Calu3 (cell line): Measurements from ENCODE around the gene SND1. TPM values are rescaled to one million over a fixed set of nuclear protein-coding genes. Genes with fewer than 3 reads are reported as not detected.
A peak's percentile ranks its signal among the peaks of the same experiment; 100 is the strongest.

Experiments
- BruUV-seq: library from RNA; stranded (reverse); fragments of 400-500 nt; replicated peaks from 2 replicates; lab custom pipeline; 2021; lab: Mats Ljungman, UMichigan
- CTCF ChIA-PET: fragments of 300-600 bp; sonication (Branson Sonifier 250); formaldehyde crosslinking; loops from one replicate; lab custom pipeline; 2022; ENCODE audit warnings: antibody characterized with exemption; lab: Charles Lee
- DNase-seq: peaks from one replicate; pipeline ENCODE4 v3.0.0; 2022
- H3K27ac Mint-ChIP-seq: one replicate; pipeline ENCODE4 v1.8.0; 2022; ENCODE audit warnings: mixed read lengths; ENCODE audit not compliant: unreplicated experiment
- H3K27me3 Mint-ChIP-seq: one replicate; pipeline ENCODE4 v1.8.0; 2022; ENCODE audit warnings: mixed read lengths; ENCODE audit not compliant: unreplicated experiment
- H3K36me3 Mint-ChIP-seq: one replicate; pipeline ENCODE4 v1.8.0; 2022; ENCODE audit warnings: mild to moderate bottlenecking, moderate library complexity, mixed read lengths; ENCODE audit not compliant: insufficient read depth, unreplicated experiment
- H3K4me1 Mint-ChIP-seq: one replicate; pipeline ENCODE4 v1.8.0; 2022; ENCODE audit warnings: mild to moderate bottlenecking, low read depth, mixed read lengths; ENCODE audit not compliant: unreplicated experiment
- H3K4me3 Mint-ChIP-seq: one replicate; pipeline ENCODE4 v1.8.0; 2022; ENCODE audit warnings: mild to moderate bottlenecking, low read depth, moderate library complexity, mixed read lengths; ENCODE audit not compliant: unreplicated experiment
- H3K9me3 Mint-ChIP-seq: one replicate; pipeline ENCODE4 v1.8.0; 2022; ENCODE audit warnings: low read depth, mixed read lengths; ENCODE audit not compliant: unreplicated experiment
- CTCF ChIP-seq: fragments of 200-600 bp; IDR thresholded peaks from one replicate; pipeline ENCODE4 v1.8.0; 2022; ENCODE audit warnings: antibody characterized with exemption; ENCODE audit not compliant: unreplicated experiment
- intact Hi-C: fragments of 100-400 bp; cut with micrococcal nuclease; formaldehyde crosslinking; loops from one replicate; pipeline ENCODE4 v1.10.0; 2022; ENCODE audit not compliant: unreplicated experiment
- total RNA-seq: library from RNA; stranded (reverse); gene quantifications from 2 replicates; pipeline ENCODE4 v1.2.3, GENCODE V29; 2022

SND1 gene
- total RNA-seq, 1 experiment from 2014 or later = 205 TPM

- TF ChIP-seq CTCF = no peak
- H3K4me1 Mint-ChIP-seq = peaks cover 32% of the 10 kb centered on the region
- intact Hi-C loops = no loop called here
- H3K4me3 Mint-ChIP-seq = peak overlapping the region; percentile 3
- CTCF ChIA-PET = no interaction called here
- DNase-seq = no peak
- no peaks in the 10 kb centered on the region for H3K27me3 Mint-ChIP-seq
- H3K27ac Mint-ChIP-seq = peak overlapping the region; percentile 64
- BruUV-seq = no TSS peak
- no peaks in the 10 kb centered on the region for H3K36me3 Mint-ChIP-seq
- no peaks in the 10 kb centered on the region for H3K9me3 Mint-ChIP-seq
Observed at GRCh38 chr7:127769696-127770400, 117.9 kb downstream of the SND1 start.

- no peak for TF ChIP-seq CTCF
- Mint-ChIP-seq H3K36me3 (no peaks in the 10 kb centered on the region), H3K9me3 (no peaks in the 10 kb centered on the region), H3K27ac (no peak overlapping the region), H3K4me1 (peaks cover 35% of the 10 kb centered on the region), H3K27me3 (no peaks in the 10 kb centered on the region), H3K4me3 (no peak overlapping the region)
- no TSS peak for BruUV-seq
- CTCF ChIA-PET = no interaction called here
- no peak for DNase-seq
- intact Hi-C loops = no loop called here
Observed at GRCh38 chr7:127770885-127771284, 118.9 kb downstream of the SND1 start.

GRCh38 chr7:127771707-127772106, 119.7 kb downstream of the SND1 start:
- no peak for TF ChIP-seq CTCF
- Mint-ChIP-seq H3K27ac (no peak overlapping the region), H3K9me3 (no peaks in the 10 kb centered on the region), H3K4me3 (no peak overlapping the region), H3K27me3 (no peaks in the 10 kb centered on the region), H3K4me1 (peaks cover 38% of the 10 kb centered on the region), H3K36me3 (no peaks in the 10 kb centered on the region)
- DNase-seq = no peak
- CTCF ChIA-PET = no interaction called here
- intact Hi-C loops = no loop called here
- no TSS peak for BruUV-seq

- H3K4me3 Mint-ChIP-seq = no peak overlapping the region
- H3K9me3 Mint-ChIP-seq = no peaks in the 10 kb centered on the region
- no peak for DNase-seq
- no TSS peak for BruUV-seq
- CTCF ChIA-PET = interaction anchor here (1.2 kb wide), 1 partner anchor 12 kb away, joined by 3 read pairs; no protein-coding TSS in a partner anchor
- peaks cover 14% of the 10 kb centered on the region for H3K4me1 Mint-ChIP-seq
- no peak overlapping the region for H3K27ac Mint-ChIP-seq
- no peaks in the 10 kb centered on the region for H3K27me3 Mint-ChIP-seq
- intact Hi-C loops = no loop called here
- TF ChIP-seq CTCF = no peak
- H3K36me3 Mint-ChIP-seq = peaks cover 6% of the 10 kb centered on the region
Observed at GRCh38 chr7:127776776-127777386, 124.9 kb downstream of the SND1 start.
